NCI-H2171 treated with DMSO at 0.1 percent for 48 hours (cell line): Measurements from ENCODE around the gene PF4V1.
"Not testable (repeated sequence)": the region's sequence is repeated elsewhere in the genome, so short reads cannot be mapped to it uniquely, and the experiment has no call there.

ENCODE experiments used
- DNase-seq: peaks from one replicate; lab custom pipeline; 2025; lab: John Stamatoyannopoulos, UW

PF4V1 gene

DNA sequence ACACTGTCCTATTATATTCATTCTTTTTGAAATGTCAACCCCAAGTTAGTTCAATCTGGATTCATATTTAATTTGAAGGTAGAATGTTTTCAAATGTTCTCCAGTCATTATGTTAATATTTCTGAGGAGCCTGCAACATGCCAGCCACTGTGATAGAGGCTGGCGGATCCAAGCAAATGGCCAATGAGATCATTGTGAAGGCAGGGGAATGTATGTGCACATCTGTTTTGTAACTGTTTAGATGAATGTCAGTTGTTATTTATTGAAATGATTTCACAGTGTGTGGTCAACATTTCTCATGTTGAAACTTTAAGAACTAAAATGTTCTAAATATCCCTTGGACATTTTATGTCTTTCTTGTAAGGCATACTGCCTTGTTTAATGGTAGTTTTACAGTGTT is 17.7 kb downstream of the PF4V1 start:
- DNase-seq, result no peak

DNA sequence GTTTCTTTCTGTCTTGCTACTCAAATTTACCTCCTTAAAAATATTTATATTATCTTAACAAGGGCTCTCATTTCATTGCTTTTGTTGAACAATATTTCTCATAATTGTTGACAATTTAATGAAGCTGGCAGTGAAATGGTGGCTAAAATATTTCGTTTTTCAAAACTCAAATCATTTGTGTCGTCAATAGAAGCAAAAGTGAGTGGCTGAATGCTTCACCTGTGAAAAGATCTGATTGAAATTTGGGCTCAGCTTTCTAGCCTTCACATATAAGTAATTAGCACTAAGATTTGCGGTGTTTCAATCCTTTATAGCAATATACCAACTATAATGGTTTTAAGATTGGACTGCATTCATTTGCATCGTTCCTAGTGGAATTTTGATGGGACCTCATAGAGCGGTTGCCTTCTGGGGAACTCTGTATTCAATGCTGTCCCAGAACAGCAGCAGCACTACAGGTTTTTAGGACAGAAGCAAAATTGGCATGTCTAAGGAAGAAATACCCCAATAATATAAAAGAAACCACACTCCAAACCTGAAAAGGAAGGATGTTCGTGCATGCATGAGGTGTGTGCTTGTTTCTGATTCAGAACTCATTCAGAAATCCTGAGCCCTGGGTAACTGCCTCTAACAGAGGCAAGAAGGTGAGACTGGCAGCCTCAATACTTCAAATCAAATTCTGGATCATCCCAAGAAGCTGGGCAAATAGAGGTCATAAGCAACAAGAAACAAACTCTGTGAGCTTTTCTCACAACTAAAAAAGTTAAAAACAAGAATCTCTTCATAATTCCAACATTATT is 18.6 kb downstream of the PF4V1 start:
- no peak for DNase-seq

DNA sequence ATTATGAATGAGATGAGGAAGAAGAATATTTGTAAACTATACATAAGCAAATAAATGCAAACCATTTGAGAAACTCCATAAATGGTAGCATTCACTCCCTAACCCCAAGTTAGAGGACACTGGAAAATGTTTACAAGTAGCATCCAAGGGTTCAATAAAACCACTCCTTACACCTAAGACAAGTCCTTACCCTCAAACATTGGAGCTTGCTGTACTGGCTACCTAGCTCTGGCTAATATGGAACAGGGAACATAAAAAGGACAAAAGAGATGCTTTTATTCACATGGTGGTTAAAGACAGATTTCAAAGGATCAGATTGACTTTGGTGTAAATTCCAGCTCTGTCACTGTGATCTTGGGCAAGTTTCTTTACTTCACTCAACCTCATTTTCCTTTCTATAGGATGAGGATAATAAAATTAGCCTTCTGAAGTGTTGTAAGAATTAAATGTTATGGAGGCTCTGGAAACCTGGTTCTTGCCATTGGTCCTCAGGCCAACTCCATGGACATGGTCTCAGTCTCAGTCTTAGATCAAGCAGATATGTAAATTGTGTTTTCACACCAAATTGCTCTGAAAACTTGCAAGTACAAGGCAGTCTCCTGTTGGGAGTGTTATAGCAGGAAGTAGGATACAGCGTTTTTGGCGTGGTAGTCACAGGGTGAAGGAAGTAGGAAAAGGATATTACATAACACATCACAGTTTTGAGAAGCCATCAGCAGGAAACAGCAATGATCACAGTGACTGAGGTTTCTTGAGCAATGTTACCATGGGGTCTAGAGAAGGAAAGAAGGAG is 19.4 kb downstream of the PF4V1 start:
- DNase-seq, result no peak

DNA sequence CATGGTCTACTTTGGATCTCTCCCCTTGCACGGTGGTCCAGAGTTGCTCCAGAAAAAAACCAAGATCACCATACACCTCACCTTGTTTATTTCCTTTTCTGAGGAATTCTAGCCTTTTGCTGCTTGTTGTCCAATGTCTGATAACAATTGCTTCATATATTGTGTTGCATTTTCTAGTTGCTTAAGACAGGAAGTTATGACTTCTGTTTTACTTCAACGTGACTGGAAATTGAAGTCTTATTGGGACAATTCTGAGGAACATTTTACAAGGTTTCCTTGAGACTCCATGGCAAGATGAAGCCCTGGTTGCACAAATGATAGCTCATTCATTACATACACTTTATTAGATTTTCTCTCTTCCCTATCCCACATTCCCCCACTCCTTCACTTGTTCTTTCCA is 21.3 kb downstream of the PF4V1 start:
- no peak for DNase-seq

DNA sequence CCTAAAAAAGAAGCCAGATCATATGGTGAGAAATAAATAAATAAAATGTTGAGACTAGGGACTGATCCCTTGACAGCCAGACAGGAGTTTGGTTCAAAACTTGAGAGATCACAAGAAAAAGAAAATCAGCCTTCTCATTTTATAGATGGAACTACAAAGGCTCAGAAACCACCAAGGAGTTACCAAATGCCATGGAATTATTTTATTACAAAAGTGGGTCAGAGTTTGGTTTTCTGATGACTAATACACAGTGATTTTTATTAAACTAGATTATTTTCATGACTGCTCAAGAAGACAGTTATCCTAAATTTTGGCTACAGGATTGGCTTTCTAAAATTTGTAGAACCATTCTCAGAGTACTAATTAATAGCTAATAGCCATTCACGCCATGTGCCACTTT is 22.3 kb downstream of the PF4V1 start:
- no peak for DNase-seq

DNA sequence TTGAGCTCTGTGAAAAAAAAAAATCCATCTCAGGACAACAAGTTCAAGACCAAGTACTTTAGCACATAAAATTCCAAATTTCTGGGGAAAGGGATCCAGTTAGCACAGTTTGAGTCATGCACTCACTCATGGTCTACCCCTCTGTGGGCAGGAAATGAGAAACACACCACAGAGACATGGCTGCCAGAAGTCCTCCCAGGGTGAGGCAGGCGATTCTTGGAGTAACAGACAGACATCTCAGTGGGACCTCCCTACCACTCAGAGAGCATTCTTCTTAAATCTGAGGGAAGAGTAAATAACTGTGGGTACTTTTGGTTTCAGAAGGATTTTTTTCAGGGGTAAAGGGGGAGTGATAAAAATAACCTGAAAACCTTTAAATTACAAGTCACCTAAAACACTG is 30.2 kb downstream of the PF4V1 start:
- DNase-seq, result no peak

DNA sequence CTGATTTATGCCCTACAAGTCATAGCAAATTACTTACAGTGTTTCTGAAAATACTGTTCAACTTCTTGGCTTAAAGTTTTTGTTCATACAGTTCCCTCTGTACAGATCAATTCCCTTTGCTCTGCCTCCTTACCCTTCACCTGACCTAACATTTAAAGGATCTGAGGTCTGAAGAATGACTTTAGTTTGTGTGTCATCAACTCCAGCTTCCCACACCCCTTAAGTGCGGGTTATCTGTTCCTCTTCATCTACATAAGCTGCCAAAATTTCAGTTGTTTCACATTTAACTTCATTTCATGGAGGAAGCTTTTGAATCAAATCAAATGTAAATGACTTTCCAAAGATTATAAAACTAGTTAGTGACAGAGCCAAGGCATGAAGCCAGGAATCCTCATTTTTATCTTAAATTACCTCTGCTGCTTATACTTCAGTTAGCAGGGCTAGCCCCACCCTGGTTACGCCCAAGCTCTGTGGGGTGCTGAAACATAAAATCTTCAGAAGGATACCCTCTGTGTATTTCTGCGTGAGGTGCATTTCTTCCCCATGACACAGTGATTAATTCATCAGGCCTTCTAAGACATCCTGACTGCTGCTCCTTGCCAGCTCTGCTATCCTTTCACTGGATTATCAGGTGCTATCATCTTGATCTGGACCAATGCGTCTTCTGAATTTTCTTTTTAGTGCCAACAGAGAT is 32.6 kb downstream of the PF4V1 start:
- no peak for DNase-seq

DNA sequence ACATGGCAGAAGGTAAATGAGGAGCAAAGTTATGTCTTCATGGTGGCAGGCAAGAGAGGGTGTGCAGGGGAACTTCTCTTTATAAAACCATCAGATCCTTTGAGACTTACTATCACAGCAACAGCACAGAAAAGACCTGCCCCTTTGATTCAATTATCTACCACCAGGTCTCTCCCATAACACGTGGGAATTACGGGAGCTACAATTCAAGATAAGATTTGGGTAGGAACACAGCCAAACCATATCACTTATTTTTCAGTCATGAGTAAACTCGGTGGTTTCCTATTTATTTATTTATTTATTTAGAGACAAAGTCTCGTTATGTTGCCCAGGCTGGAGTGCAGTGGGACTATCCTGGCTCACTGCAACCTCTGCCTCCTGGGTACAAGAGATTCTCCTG is 38.2 kb downstream of the PF4V1 start:
- no peak for DNase-seq

DNA sequence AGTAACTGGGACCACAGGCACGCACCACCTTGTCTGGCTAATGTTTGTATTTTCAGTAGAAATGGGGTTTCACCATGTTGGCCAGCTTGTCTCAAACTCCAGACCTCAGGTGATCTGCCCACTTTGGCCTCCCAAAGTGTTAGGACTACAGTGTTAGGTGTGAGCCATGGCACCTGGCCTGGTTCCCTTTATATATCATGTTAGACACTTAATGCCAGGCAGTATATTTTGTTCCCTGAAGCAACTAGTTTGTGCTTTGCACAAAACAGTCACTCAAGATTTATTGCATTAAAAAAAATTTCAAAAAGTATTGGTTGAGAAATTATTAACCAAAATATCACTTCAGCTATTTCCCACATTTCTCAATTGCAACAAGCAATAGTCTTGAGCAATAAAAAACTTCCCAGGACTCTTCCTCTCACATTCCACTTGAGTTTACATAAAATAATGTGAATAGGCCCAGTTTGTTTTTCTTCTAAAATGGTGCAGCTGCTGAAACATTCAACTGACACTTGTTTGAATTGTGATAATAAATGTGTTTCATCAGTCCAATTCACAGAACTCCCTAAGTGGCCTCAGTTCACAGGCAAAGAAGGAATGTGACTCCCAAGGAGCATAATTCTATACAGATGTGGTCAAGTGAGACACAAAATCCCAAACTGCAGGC is 38.8 kb downstream of the PF4V1 start:
- no peak for DNase-seq

DNA sequence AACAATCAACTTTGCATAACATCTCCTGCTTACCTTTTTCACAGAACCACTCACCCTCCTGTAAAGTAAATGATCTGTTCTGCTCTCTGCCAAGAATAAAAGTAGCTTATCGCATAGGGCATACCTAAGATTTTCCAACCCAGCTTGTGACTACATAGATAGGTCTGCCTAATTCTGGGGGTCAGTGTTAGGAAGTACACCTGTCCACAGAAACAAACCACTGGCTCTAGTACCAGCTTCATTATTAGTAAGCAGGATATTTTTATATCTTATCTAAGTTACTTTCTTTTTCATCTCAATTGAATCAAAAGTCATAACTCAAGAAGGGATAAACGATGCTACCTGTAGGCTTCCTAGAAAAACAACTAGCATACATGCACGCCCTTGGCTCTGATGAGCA is 39.9 kb downstream of the PF4V1 start:
- no peak for DNase-seq

DNA sequence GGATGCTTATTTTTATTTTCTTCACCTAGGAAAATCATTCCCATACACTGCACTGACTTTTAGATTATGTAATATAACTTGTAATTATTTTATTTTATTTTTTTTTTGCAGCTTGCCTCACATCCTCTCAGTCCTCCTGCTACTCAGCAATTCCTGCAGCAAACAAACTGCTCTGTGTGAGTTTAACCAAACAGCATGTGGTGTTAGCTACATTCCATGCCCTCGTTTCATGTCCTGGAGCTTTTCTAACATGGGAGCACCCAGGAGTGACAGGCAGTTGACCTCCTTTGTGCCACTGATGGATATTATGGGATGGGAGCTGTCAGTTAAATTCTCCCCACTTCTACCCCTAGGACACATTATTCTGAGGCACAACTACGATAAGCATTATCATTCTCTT is 40.9 kb downstream of the PF4V1 start:
- no peak for DNase-seq

DNA sequence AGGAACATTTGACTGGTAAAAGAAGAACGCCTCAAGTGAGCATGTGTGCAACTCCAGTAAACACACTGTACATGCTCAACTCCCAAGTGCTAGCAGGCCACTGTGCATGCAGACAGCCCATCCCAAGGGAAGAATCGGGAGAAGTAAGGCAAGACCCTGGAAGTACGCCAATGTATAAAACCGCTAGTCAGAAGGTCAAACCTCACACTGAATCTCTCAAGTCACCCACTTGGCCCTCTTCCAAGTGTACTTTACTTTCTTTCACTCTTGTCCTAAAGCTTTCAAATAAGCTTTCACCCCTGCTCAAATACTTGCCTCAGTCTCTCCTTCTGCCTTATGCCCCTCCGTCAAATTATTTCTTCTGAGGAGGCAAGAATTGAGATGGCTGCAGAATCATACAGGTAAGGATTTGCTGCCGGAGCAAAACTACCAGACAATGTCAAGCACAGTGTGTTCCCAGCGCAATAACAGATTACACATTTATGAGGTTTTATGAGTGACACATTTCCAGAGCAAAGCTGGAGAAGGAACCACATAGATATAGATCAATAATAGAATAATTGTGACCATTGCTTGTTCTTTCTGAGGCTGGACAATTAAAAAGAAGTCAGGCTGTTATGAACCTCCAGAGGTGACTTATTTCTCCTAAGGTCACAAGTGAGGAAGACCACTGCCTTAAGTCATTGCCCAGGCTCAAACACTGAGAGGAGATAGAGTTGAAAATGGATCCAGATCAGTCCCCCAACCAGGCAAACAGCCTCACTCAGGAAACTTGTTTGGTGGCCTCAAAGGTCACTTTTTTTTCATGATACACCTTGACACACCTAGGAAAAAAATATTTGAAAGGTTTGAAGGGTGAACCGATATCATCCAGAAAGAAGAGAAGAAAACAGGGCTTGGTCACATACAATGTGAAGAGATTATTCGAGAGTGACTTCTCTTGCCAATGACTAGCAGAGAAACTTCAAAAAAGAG is 42.4 kb downstream of the PF4V1 start:
- DNase-seq, result no peak

DNA sequence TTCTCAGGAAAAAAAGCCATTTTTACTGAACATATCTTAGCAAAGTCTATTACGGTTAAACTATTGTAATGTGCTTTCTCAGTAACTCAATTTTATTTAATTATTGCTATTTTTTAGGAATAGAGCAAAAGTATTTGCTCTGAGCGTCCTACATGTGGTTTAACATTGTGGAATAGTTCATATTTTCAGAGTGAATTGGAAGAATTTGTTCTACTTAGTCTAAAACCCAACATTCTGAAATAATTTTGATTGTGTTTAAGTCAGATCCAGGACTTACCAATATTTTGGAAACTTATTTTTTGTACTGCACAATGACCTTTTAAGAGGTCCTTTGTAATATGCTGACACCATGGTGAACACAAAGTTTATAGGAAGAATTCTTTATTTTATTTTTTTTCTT is 43.3 kb downstream of the PF4V1 start:
- DNase-seq, result no peak

DNA sequence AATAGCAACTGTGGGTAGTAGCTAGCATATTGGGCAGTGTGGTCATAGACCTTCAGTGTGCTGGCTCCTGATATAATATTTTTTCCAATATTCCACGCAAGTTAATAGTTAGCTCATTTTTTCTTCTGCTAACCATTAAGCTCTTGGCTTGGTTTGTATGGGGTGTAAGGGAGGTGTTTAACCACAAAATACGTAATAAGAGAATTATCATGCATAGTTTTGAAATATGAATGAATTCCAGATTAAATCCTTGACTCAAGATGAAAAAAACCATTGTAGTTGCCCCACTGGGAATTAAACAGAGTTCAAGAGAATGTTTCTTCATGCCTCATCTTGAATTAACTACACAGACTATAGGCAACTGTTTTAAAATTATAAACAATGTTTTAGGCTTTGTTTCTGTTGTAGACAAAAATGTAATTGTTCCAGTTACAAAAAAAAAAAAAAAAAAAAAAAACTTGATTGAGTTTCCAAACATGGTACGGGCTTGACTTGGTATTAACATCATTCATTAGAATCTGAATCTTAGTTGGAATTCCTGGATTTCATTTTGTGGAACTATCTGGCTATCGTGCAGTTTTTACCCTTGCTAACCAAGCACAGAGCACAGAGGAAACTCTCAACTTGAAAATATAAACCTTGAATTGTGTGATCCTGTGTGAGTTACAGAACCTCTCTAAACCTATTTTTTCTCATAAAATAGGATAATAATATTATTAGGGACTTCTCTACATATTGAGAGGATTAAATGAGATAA is 44.5 kb downstream of the PF4V1 start:
- no peak for DNase-seq

DNA sequence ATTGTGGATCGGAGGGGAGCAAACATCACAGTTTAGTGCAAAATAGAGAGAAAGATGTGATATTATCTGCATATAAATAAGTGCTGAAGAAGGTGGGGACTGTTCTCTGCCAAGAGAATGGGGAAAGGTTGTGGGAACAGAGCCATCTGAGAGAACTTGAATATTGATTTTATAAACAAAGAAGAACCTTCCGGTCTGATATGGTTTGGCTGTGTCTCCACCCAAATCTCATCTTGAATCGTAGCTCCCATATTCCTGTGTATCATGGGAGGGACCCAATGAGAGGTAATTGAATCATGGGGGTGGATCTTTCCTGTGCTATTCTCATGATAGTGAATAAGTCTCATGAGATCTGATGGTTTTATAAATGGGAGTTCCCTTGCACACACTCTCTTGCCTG is 46.2 kb downstream of the PF4V1 start:
- DNase-seq, result not testable (repeated sequence)

DNA sequence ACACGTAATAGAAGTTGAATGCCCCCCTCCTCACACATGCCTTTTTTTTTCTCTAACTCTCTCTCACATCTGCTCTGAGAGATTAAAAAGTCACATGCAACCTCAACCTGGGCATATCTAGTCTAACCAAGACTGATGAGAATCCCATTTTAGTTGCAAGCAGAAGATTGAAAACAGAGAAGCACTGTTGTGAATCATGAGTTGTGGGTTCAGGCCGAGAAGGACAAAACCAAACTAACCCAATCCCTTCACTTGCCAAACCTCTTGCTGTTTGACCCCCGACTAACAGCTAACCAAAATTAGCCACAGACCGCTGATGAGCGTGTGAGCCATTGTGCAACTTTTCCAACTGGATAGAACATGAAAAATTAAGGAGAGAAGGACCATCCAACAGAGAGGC is 47.9 kb downstream of the PF4V1 start:
- DNase-seq, result no peak

DNA sequence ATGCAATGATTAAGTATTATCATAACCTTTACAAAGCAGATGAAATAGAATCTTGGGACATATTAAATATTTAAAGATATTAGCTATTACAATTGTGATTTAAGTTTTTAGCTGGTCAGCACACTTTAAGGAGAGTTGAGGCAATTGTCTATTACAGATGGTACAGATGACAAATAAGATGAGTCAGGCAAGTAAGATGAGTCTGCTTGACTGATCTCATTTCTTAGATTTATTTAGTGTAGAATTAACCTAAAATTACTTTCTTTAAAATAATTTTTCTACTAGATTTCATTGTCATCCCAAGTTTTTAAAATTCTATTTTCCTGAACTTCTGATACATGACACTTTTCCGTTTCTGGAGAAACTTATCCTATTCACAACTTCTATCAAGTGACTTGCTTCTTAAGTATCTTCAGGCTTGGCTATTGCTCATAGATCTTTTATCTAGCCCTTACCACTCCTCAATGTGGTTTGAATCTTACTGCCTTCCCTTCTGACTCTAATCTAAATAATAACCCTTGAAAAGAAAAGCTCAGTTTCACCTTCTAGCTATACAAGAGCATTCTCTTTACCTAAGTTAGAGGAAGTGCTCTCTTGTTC is 49.0 kb downstream of the PF4V1 start:
- no peak for DNase-seq

DNA sequence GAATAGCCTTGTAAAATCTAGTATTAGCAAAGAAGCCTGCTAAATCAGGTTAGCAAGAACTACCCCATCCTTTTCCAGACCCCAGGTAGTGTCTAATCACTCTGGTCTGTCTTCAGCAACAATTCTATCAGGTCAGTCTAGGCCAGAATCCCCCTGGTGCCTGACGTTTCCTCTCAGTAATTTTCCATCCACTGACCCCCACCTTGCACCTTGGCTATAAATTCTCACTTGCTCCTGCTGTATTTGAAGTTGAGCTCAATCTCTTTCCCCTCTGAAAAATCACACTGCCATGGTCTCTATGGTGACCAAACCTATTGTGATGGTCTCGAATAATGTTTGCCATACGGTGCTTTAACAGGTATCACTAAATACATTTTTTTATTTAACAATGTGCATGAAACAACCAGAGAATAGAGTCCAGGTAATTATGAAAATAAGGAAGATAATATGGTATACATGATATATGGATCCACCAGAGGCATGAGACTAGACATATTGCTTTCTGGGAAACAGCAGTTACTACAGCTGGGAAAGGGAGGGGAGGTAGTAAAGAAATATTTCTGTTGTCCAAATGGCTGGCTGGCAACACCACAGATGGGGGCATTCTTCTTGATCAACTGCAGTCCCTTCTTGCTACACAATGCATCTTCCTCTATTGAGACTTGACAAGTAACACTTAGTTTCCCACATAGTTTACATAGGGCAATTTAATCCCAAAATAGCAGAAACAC is 49.9 kb downstream of the PF4V1 start:
- no peak for DNase-seq
